Calu3 (cell line): ENCODE results near the gene KANK4. TPM values are rescaled to one million over a fixed set of nuclear protein-coding genes. Genes with fewer than 3 reads are reported as not detected.

Experiments
- BruUV-seq: library from RNA; stranded (reverse); fragments of 400-500 nt; replicated peaks from 2 replicates; lab custom pipeline; 2021; lab: Mats Ljungman, UMichigan
- CTCF ChIA-PET: fragments of 300-600 bp; sonication (Branson Sonifier 250); formaldehyde crosslinking; loops from one replicate; lab custom pipeline; 2022; ENCODE audit warnings: antibody characterized with exemption; lab: Charles Lee
- DNase-seq: peaks from one replicate; pipeline ENCODE4 v3.0.0; 2022
- H3K27ac Mint-ChIP-seq: one replicate; pipeline ENCODE4 v1.8.0; 2022; ENCODE audit warnings: mixed read lengths; ENCODE audit not compliant: unreplicated experiment
- H3K27me3 Mint-ChIP-seq: one replicate; pipeline ENCODE4 v1.8.0; 2022; ENCODE audit warnings: mixed read lengths; ENCODE audit not compliant: unreplicated experiment
- H3K36me3 Mint-ChIP-seq: one replicate; pipeline ENCODE4 v1.8.0; 2022; ENCODE audit warnings: mild to moderate bottlenecking, moderate library complexity, mixed read lengths; ENCODE audit not compliant: insufficient read depth, unreplicated experiment
- H3K4me1 Mint-ChIP-seq: one replicate; pipeline ENCODE4 v1.8.0; 2022; ENCODE audit warnings: mild to moderate bottlenecking, low read depth, mixed read lengths; ENCODE audit not compliant: unreplicated experiment
- H3K4me3 Mint-ChIP-seq: one replicate; pipeline ENCODE4 v1.8.0; 2022; ENCODE audit warnings: mild to moderate bottlenecking, low read depth, moderate library complexity, mixed read lengths; ENCODE audit not compliant: unreplicated experiment
- H3K9me3 Mint-ChIP-seq: one replicate; pipeline ENCODE4 v1.8.0; 2022; ENCODE audit warnings: low read depth, mixed read lengths; ENCODE audit not compliant: unreplicated experiment
- intact Hi-C: fragments of 100-400 bp; cut with micrococcal nuclease; formaldehyde crosslinking; loops from one replicate; pipeline ENCODE4 v1.10.0; 2022; ENCODE audit not compliant: unreplicated experiment
- total RNA-seq: library from RNA; stranded (reverse); gene quantifications from 2 replicates; pipeline ENCODE4 v1.2.3, GENCODE V29; 2022
- TF ChIP-seq, protein P1 (sequence below): fragments of 200-600 bp; IDR thresholded peaks from one replicate; pipeline ENCODE4 v1.8.0; 2022; ENCODE audit warnings: antibody characterized with exemption; ENCODE audit not compliant: unreplicated experiment

Gene KANK4
- total RNA-seq, 1 experiment from 2014 or later = not detected

DNA sequence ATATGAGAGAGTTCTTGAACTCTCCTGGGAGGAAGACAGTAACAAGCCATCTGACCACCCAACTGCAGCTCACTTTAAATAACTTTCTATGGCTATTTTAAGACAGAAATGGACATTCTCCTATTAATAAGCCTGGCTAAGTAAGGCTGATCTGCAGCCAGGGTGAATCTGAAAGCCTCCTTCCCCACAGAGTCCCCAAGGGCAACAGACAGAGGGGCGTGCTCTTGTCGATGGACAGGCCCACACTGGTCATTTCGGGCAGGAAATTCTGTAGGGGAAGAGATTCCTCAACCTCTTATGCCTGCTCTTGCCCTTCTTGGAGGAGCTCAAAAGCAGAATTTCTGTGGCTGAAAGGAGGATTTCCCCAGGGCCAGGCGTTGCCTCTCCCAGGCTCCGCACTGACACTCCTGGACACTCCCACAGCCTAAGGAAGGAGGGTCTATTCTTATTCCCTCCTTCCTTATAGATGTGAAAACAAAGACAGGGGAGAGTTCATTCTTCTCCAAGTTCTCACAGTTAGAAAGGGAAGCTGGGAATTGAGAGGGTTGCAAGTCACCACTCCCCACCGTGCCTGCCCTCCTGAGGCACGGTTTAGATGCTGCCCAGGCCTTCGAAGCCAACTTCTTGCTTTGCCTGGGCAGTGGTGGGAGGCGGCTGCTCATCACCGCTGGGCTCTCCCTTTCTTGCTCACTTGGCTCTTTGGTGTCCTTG lies 17.9 kb upstream of the KANK4 start:
- BruUV-seq = no TSS peak
- CTCF ChIA-PET = no interaction called here
- Mint-ChIP-seq H3K36me3 (no peaks in the 10 kb centered on the region), H3K27ac (no peak overlapping the region), H3K9me3 (no peaks in the 10 kb centered on the region), H3K4me1 (no peaks in the 10 kb centered on the region), H3K4me3 (no peak overlapping the region), H3K27me3 (peaks cover 40% of the 10 kb centered on the region)
- TF ChIP-seq, protein P1, sequence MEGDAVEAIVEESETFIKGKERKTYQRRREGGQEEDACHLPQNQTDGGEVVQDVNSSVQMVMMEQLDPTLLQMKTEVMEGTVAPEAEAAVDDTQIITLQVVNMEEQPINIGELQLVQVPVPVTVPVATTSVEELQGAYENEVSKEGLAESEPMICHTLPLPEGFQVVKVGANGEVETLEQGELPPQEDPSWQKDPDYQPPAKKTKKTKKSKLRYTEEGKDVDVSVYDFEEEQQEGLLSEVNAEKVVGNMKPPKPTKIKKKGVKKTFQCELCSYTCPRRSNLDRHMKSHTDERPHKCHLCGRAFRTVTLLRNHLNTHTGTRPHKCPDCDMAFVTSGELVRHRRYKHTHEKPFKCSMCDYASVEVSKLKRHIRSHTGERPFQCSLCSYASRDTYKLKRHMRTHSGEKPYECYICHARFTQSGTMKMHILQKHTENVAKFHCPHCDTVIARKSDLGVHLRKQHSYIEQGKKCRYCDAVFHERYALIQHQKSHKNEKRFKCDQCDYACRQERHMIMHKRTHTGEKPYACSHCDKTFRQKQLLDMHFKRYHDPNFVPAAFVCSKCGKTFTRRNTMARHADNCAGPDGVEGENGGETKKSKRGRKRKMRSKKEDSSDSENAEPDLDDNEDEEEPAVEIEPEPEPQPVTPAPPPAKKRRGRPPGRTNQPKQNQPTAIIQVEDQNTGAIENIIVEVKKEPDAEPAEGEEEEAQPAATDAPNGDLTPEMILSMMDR = no peak
- intact Hi-C loops = no loop called here
- no peak for DNase-seq

DNA sequence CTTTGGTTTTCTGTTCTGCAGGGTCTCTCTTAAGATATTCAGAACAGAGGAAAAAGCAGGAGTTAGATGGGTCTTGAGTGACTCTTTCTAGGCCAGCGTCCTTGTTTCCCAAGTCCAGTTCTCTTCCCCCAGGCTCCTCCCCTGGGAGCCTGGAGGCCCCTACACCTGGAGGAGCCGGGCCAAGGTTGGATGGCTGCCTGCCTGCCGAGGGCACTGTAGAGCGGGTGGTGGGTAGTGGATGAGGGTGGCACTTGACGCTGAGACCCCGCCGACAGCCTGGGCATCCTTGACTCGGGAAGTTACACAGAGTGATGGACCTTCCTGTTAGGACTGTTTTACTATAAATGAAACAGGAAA lies 17.4 kb upstream of the KANK4 start:
- H3K9me3 Mint-ChIP-seq = no peaks in the 10 kb centered on the region
- intact Hi-C loops = no loop called here
- H3K27me3 Mint-ChIP-seq = peaks cover 40% of the 10 kb centered on the region
- no peaks in the 10 kb centered on the region for H3K36me3 Mint-ChIP-seq
- H3K4me3 Mint-ChIP-seq = no peak overlapping the region
- BruUV-seq = no TSS peak
- TF ChIP-seq, protein P1 = no peak
- DNase-seq = no peak
- CTCF ChIA-PET = no interaction called here
- no peak overlapping the region for H3K27ac Mint-ChIP-seq
- H3K4me1 Mint-ChIP-seq = no peaks in the 10 kb centered on the region

DNA sequence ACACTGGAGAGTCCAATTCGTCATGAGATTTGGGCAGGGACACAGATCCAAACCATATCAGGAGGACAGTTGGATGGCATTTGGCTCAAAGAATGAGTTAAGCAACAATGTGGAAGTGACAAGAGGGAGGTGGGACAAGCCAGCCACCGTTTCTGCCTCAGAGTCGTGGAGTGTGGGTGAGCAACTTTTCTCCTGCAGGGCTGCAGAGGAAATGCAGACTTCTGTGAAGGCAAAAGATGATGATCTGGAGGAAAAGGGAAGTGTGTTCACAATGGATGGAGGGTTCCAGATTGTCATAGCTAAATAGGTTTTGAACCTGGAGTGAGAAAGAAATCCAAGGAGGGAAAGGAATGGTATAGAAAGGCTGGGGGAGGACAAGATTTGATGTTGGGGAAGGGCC lies 16.4 kb upstream of the KANK4 start:
- intact Hi-C loops = no loop called here
- TF ChIP-seq, protein P1 = no peak
- H3K4me3 Mint-ChIP-seq = no peak overlapping the region
- no peaks in the 10 kb centered on the region for H3K9me3 Mint-ChIP-seq
- no peaks in the 10 kb centered on the region for H3K36me3 Mint-ChIP-seq
- DNase-seq = no peak
- H3K27ac Mint-ChIP-seq = no peak overlapping the region
- CTCF ChIA-PET = no interaction called here
- H3K27me3 Mint-ChIP-seq = peaks cover 34% of the 10 kb centered on the region
- BruUV-seq = no TSS peak
- no peaks in the 10 kb centered on the region for H3K4me1 Mint-ChIP-seq

DNA sequence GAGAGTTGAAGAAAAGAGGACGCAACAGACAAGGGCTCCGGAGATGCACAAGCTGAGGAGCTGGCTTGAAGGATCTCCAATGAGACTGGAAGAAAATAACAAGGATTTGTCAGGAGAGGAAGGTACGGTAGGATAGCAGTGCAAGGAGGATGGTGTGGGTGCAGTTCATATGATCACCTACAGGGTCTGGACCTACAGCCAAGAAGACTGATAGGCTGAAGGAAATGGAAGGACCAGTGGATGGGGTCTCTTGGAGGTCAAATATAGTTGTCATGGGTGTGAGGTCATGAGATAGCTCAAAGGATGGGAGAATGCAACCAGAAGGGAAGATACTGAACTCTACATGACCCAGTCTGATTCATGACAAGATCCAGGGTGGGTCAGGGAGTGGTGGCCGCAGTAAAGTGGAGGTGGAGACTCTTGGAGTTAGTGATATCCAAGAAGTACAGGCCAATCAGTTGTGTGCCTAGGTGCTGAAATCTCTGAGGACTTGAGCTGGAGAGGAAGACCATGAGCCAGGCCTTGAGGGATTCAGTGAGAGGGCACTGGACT lies 15.3 kb upstream of the KANK4 start:
- intact Hi-C loops = no loop called here
- H3K27ac Mint-ChIP-seq = no peak overlapping the region
- TF ChIP-seq, protein P1 = no peak
- H3K27me3 Mint-ChIP-seq = peaks cover 43% of the 10 kb centered on the region
- H3K4me3 Mint-ChIP-seq = no peak overlapping the region
- no TSS peak for BruUV-seq
- no peaks in the 10 kb centered on the region for H3K36me3 Mint-ChIP-seq
- no peaks in the 10 kb centered on the region for H3K4me1 Mint-ChIP-seq
- CTCF ChIA-PET = no interaction called here
- H3K9me3 Mint-ChIP-seq = no peaks in the 10 kb centered on the region
- no peak for DNase-seq
